GM12873 (cell line): ENCODE data around the gene BTD.

Experiments used
- CTCF ChIP-seq: IDR thresholded peaks from 2 replicates; pipeline ENCODE4 v1.5.1; 2012; ENCODE audit warnings: low read depth, mild to moderate bottlenecking, moderate library complexity, low read length, control low read depth; ENCODE audit not compliant: insufficient read depth; ENCODE audit errors: missing control alignments

The BTD gene

GRCh38 chr3:15694628-15695027 lies 93.1 kb downstream of the BTD start:
- TF ChIP-seq CTCF, result no peak
